Measurements from ENCODE around the gene SMYD5.
"Not testable (repeated sequence)": the region's sequence is repeated elsewhere in the genome, so short reads cannot be mapped to it uniquely, and the experiment has no call there.

Gene SMYD5

DNA sequence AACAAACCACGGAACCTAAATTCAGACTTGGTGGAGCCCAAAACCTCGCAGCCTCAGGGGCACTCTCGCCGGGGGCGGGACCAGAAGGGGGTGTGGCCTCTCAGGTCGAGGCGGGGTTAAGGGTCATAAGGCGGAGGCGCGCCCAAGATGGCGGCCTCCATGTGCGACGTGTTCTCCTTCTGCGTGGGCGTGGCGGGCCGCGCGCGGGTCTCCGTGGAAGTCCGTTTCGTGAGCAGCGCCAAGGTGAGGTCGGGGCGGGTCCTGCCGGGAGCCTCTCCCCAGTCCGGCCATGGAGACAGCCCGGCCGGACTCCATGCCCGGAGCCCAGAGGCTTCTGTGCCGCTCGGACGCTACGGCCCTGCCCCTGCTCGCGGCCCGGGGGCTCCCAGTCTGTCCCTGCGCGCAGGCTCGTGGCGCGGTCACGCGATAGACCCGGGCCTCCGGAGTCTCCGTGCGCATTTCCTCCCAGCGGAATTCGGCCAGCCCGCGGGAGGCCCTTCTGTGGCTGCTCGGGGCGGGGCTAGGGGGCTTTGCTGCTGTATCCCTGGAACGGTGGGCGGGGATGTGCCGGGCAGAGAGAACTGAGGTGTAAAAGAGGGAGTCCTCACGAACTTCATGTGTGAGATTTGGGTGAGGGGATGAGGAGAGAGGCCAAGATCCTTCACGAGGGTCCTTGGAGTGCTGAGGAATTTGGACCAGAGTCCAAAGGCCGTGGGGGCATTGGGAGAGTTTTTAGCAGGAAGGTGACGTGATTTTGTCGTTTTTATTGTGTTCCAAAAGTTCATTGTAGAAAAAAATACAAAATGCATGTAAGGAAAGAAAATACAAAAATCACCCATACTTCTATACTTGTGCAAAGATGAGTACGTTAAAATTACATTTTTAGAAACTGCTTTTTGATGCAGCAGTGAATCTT is at the start of gene SMYD5:
Gene SMYD5 (plus strand): TSS at position 126 of the 916 bp plus-strand sequence. CDS start 22 bp downstream, at position 148.
- DNase-seq (ENCODE audit: low read depth) = peak; percentile 88

GRCh38 chr2:73165978-73166377 is 48.1 kb upstream of the SMYD5 start:
- not testable (repeated sequence) for DNase-seq (ENCODE audit: low read depth)

DNA sequence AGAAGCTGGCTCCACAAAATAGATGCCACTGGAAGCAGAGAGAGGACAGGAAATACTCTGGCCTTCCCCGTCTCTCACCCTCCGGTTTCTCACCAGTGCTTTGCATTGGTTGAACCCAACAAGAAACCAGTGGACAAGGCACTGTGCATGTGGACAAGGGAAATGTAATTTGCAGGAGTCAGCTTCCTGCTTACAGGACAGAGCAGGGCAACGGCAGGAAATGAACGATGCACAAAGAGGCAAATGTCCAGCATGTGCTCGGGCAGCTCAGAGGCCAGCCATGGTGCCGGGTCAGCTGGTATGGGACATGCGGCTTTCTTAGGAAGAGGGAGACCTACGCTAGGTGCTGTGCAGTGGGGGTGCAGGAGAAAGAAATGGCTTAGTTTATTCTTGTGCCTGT is 47.2 kb upstream of the SMYD5 start:
- DNase-seq (ENCODE audit: low read depth) = not testable (repeated sequence)

DNA sequence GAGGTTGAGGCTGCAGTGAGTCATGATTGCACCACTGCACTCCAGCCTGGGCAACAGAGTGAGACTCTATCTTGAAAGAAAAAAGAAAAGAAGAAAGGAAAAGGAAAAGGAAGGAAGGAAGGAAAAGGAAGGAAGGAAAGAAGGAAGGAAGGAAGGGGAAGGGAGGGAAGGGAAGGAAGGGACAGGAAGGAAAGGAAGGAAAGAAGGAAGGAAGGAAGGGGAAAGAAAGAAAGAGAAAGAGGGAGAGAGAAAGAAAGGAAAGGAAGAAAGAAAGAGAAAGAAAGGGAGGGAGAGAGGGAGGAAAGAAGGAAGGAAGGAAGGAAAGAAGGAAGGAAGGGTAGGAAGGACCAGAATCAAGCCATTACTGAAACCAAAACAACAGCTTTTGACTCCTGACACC is 45.7 kb upstream of the SMYD5 start:
- not testable (repeated sequence) for DNase-seq (ENCODE audit: low read depth)

GRCh38 chr2:73170341-73170740 is 43.7 kb upstream of the SMYD5 start:
- DNase-seq (ENCODE audit: low read depth) = not testable (repeated sequence)

DNA sequence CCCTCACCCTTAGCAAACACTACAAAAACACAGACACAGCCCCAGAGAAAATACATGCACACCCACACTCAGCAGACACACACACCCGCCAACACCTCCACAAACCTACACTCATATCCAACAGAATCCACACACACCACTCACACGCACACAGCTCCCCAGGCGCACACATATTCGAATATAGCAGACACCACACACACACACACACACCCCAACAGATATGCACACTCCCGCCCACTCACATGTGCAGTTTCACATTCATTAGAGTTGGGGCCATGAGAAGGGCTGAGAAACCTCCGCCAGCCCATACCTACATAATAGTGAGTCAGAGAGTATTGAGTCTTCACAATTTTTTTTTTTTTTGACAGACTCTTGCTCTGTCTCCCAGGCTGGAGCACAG is 41.1 kb upstream of the SMYD5 start:
- DNase-seq (ENCODE audit: low read depth) = peak; percentile 51

DNA sequence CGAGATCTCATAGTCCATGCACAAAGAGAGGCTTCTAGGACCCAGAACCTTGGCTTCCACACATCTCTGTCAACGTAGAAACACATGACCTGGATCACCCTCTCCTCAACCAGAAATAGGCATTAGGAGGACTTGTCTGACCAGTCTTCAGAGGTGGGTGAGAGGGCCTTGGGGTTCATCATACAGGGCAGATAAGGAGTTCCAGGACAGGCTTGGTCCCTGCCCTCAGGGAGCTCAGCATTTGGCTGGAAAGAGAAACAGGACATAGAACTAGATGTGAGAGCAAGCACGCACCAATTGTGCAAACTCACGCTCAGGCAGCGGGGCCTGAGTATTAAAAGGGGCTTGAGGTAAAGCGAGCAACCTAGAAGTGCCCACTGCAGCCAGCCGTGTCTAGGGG is 40.3 kb upstream of the SMYD5 start:
- DNase-seq (ENCODE audit: low read depth) = no peak

DNA sequence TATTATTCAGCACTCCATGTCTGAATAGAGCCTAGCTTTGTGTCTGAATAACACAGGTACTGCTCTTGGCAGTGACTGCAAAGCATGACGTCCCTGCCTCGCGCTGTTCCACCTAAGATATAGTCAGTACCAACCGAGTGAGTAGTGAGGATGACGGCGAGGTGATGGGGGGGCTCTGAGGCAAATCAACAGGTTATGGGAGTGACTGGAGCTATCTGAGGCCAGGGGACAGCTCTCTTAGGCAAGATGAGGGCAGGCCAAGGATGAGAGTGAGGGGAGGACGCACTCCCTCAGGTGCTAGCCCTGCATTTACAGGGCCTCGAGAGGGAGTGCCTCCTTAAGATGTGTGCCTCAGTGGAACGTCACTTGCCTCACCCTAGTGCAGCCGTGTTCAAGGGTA is 39.8 kb upstream of the SMYD5 start:
- no peak for DNase-seq (ENCODE audit: low read depth)

- no peak for DNase-seq (ENCODE audit: low read depth)
These were observed 38.9 kb upstream of the SMYD5 start for GRCh38 chr2:73174941-73175662.

DNA sequence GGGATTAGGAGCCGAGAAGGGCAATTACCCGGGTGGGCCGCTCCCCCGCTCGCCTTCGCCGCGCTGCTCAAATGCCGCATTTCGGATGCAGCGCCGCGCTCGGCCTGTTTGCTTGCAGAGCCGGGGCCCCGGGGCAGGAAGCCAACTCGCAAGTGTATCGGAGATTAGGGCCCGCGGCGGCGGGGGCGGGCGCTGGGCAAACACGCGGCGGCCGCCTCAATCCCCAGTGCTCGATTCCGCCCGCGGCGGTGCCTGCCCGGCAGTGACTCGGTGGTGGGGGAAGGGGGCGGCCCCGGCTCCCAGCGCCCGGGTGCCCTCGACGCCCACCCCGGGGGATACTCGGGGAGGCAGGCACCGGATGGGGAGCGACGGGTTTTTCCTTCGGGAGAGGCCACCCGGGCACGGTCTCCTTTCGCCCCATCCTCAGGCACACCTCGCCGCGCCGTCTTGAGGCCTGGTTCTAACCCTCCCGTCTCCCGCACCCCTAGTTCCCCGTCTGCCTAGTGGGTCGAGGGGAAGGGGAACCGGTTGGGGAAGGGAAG is 38.3 kb upstream of the SMYD5 start:
- peak; percentile 58 for DNase-seq (ENCODE audit: low read depth)

DNA sequence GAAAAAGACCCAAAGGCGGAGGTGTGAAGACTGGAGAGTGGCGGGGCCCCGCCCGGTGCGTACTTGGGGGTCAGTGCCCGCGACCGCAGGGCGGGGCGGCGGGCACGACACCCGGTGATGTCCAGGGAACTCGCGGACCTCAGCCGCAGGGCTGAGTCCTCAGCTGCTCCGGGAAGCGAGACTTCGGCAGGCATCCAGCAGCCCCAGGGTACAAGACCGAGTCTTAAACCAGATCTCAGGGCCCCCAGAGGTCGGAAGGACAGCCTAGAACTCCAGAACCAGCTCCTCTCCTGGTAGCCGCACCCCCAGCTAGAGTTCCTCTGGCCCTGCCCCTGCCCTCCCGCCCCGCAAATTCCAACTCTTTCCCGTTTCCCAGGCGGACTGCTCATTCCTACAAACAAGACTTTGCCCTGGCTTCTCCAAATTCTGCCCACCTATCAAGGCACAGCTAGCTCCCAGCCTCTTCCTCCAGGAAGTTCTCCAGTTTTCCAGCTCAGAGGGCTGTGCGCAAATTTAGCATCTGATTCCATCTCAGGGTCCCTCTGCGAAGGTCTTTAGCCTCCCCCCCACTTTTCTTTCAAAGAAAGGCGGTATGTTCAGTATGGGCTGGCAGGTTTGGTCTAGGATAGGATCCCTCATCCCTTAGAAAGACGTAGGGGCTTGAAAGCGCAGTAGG is 37.7 kb upstream of the SMYD5 start:
- peak; percentile 3 for DNase-seq (ENCODE audit: low read depth)

DNA sequence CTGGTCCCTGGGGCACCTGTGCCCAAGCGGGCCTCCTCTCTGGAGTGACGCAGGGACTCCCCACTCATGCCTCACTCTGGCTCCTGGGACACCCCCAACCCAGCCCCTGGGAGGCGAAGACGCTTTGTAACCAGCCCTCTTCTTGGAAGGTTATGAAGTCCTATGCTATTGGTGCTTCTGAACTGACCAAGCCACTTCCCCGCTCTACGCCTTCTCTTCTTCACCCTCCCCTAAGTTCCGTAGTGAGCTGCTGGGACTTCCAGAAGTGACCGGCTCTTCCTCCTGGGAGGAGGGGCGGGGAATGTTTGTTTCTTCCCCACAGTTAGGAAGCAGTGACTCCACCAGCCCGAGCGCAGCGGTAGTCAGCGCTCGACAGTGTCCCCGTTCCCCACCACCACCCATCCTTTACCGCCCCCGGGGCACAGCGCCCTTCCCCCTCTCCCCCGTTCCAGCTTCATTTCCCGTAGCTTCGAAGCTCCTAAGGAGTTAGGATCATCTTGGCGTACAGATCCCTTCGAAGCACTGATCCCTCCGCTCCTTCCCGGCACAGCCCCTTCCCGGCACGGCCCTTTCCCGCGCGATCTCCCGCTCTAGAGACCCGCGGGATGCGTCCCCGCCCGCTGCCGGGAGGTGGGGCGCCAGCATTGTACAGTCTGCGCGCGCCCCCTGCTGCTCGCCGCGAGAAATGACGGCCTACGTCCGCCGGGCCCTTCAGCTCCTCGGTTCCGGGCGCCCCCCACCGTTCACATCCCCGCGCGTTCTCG is 37.0 kb upstream of the SMYD5 start:
- DNase-seq (ENCODE audit: low read depth) = peak; percentile 84

- DNase-seq (ENCODE audit: low read depth) = no peak
These were observed 36.3 kb upstream of the SMYD5 start for GRCh38 chr2:73177645-73178255.

GRCh38 chr2:73185965-73186364 is 28.1 kb upstream of the SMYD5 start:
- DNase-seq (ENCODE audit: low read depth) = no peak

- no peak for DNase-seq (ENCODE audit: low read depth)
These were observed 26.5 kb upstream of the SMYD5 start for GRCh38 chr2:73187549-73187948.

GRCh38 chr2:73197579-73197978 is 16.5 kb upstream of the SMYD5 start:
- DNase-seq (ENCODE audit: low read depth) = no peak

- DNase-seq (ENCODE audit: low read depth) = not testable (repeated sequence)
These were observed 13.8 kb upstream of the SMYD5 start for GRCh38 chr2:73200281-73200680.

DNA sequence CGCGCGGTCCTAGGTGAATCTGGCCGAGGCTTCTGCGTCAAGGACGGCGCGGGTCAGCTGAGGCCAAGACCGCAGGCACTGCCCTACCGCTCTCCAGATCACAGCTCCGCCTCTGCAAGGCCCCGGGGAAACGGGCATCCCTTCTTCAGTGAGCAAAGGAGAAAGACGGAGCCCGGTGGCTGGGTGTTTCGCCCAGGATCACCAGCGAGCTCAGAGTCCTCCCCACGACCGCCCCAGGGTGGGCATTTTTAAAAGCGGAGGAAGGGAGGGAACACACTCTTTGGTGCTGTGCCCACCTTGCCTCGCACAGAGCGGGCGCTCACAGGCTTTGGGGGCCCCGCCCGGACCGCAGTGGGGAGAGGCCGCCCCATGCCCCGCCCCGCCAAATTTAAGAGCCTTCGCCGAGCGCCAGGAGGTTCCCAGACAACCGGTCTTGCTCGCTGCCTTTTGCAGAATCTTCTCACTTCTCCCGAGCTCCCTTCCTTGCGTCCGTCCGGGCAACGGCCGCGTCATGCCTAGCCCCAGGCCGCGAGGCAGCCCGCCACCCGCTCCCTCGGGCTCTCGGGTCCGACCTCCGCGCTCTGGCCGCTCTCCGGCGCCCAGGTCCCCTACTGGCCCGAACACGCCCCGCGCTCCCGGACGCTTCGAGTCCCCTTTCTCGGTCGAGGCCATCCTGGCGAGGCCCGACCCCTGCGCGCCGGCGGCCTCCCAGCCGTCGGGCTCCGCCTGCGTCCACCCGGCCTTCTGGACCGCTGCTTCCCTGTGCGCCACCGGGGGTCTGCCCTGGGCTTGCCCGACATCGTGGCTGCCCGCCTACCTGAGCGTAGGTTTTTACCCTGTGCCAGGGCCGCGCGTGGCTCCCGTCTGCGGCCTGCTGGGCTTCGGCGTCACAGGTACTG is 11.6 kb upstream of the SMYD5 start, which contains the start of gene NOTO:
Gene NOTO (plus strand): TSS at position 419 of the 899 bp plus-strand sequence. CDS start 93 bp downstream, at position 512.
- no peak for DNase-seq (ENCODE audit: low read depth)

- no peak for DNase-seq (ENCODE audit: low read depth)
These were observed 10.9 kb upstream of the SMYD5 start for GRCh38 chr2:73203055-73203681.
